SU-DHL-6 (cell line): Measurements from ENCODE around the gene NPAS3.

Experiments
- H2AFZ ChIP-seq: fragments of 200-600 bp; sonication (generic); 2 replicates; pipeline ENCODE4 v1.6.1; 2014; ENCODE audit warnings: low read depth, mild to moderate bottlenecking, moderate library complexity, mixed read lengths, antibody characterized with exemption, low read length; ENCODE audit not compliant: severe bottlenecking
- H3F3A ChIP-seq: fragments of 200-600 bp; shearing (Covaris generic); 2 replicates; pipeline ENCODE4 v1.6.0; 2016; ENCODE audit warnings: antibody characterized with exemption, mild to moderate bottlenecking; ENCODE audit not compliant: insufficient read depth
- H3K27ac ChIP-seq: fragments of 200-600 bp; sonication (generic); 2 replicates; pipeline ENCODE4 v1.5.1; 2016; ENCODE audit warnings: low read depth, mild to moderate bottlenecking, low read length, moderate library complexity, mixed read lengths
- H3K27me3 ChIP-seq: fragments of 200-600 bp; sonication (generic), shearing (Covaris generic); 2 replicates; pipeline ENCODE4 v1.6.0; 2014; ENCODE audit warnings: mild to moderate bottlenecking, low read length
- H3K36me3 ChIP-seq: fragments of 200-600 bp; sonication (generic); 2 replicates; pipeline ENCODE4 v1.6.1; 2014; ENCODE audit warnings: mild to moderate bottlenecking, low read length, mixed read lengths
- H3K4me2 ChIP-seq: fragments of 300-600, 200-600 bp; shearing (Covaris generic), sonication (generic); 2 replicates; pipeline ENCODE4 v1.6.0; 2014; ENCODE audit warnings: low read length, low read depth, mild to moderate bottlenecking; ENCODE audit not compliant: poor library complexity, severe bottlenecking
- H3K4me3 ChIP-seq: fragments of 200-600 bp; sonication (generic); 2 replicates; pipeline ENCODE4 v1.5.1; 2014; ENCODE audit warnings: antibody characterized with exemption, low read length, mild to moderate bottlenecking, mixed read lengths; ENCODE audit not compliant: insufficient read depth, poor library complexity, severe bottlenecking
- H3K79me2 ChIP-seq: fragments of 200-600 bp; sonication (generic); 2 replicates; pipeline ENCODE4 v1.6.1; 2014; ENCODE audit warnings: mild to moderate bottlenecking, low read length, moderate library complexity; ENCODE audit not compliant: insufficient read depth
- H3K9ac ChIP-seq: fragments of 200-600 bp; sonication (generic); 2 replicates; pipeline ENCODE4 v1.7.0; 2014; ENCODE audit warnings: mild to moderate bottlenecking, low read length
- H3K9me2 ChIP-seq: fragments of 200-600 bp; sonication (generic); replicated peaks from 2 replicates; pipeline ENCODE4 v1.6.1; 2014; ENCODE audit warnings: low read length; ENCODE audit not compliant: insufficient read depth
- H3K9me3 ChIP-seq: fragments of 200-600 bp; sonication (generic); 2 replicates; pipeline ENCODE4 v1.6.1; 2014; ENCODE audit warnings: low read length, mixed read lengths; ENCODE audit not compliant: insufficient read depth
- H4K20me1 ChIP-seq: fragments of 200-600 bp; sonication (generic); 2 replicates; pipeline ENCODE4 v1.6.1; 2014; ENCODE audit warnings: low read depth, mild to moderate bottlenecking, antibody characterized with exemption, low read length, moderate library complexity, mixed read lengths
- CTCF ChIP-seq: fragments of 200-600 bp; sonication (generic); IDR thresholded peaks from one replicate; pipeline ENCODE4 v1.5.1; 2017; ENCODE audit warnings: antibody characterized with exemption, mild to moderate bottlenecking, low read length, moderate library complexity; ENCODE audit not compliant: insufficient read depth, poor library complexity, severe bottlenecking
- EZH2phosphoT487 ChIP-seq: fragments of 200-600 bp; sonication (generic), shearing (Covaris generic); conservative IDR thresholded peaks from 2 replicates; pipeline ENCODE4 v1.6.1; 2018; ENCODE audit warnings: mild to moderate bottlenecking, antibody characterized with exemption, low read length, moderate library complexity, mixed read lengths

NPAS3 gene

GRCh38 chr14:33573301-33573880 is 634.7 kb downstream of the NPAS3 start:
- H3K27ac ChIP-seq, result no peak overlapping the region
- TF ChIP-seq EZH2phosphoT487 (no peak), CTCF (no peak)
- no peaks in the 10 kb centered on the region for H4K20me1 ChIP-seq
- H3K27me3 ChIP-seq, result no peaks in the 10 kb centered on the region
- no peaks in the 10 kb centered on the region for H3K36me3 ChIP-seq
- H3K4me3 ChIP-seq, result no peak overlapping the region
- no peaks in the 10 kb centered on the region for H3K79me2 ChIP-seq
- no peaks in the 10 kb centered on the region for H3F3A ChIP-seq
- no peaks in the 10 kb centered on the region for H3K9me2 ChIP-seq
- H3K9me3 ChIP-seq, result no peaks in the 10 kb centered on the region
- no peak overlapping the region for H2AFZ ChIP-seq
- no peak overlapping the region for H3K4me2 ChIP-seq
- no peak overlapping the region for H3K9ac ChIP-seq

- Histone ChIP-seq H3K27me3 (no peaks in the 10 kb centered on the region), H3K79me2 (no peaks in the 10 kb centered on the region), H2AFZ (no peak overlapping the region), H3F3A (no peaks in the 10 kb centered on the region), H3K27ac (no peak overlapping the region), H3K36me3 (no peaks in the 10 kb centered on the region), H3K4me2 (no peak overlapping the region), H3K9me2 (no peaks in the 10 kb centered on the region), H3K9me3 (no peaks in the 10 kb centered on the region), H3K9ac (no peak overlapping the region), H3K4me3 (no peak overlapping the region), H4K20me1 (no peaks in the 10 kb centered on the region)
- no peak for TF ChIP-seq EZH2phosphoT487
- no peak for TF ChIP-seq CTCF
Measured at GRCh38 chr14:33576014-33576413, 637.3 kb downstream of the NPAS3 start.

GRCh38 chr14:33578461-33579216 is 640.0 kb downstream of the NPAS3 start:
- Histone ChIP-seq H3K27ac (no peak overlapping the region), H3K4me3 (no peak overlapping the region), H3F3A (no peaks in the 10 kb centered on the region), H2AFZ (no peak overlapping the region), H3K9me3 (no peaks in the 10 kb centered on the region), H3K27me3 (no peaks in the 10 kb centered on the region), H4K20me1 (no peaks in the 10 kb centered on the region), H3K79me2 (no peaks in the 10 kb centered on the region), H3K36me3 (no peaks in the 10 kb centered on the region), H3K4me2 (no peak overlapping the region), H3K9me2 (no peaks in the 10 kb centered on the region), H3K9ac (no peak overlapping the region)
- no peak for TF ChIP-seq EZH2phosphoT487
- no peak for TF ChIP-seq CTCF
